GM19025 (cell line): ENCODE data around the gene ZFAND2A.
"Not testable (repeated sequence)": the region's sequence is repeated elsewhere in the genome, so short reads cannot be mapped to it uniquely, and the experiment has no call there.

Experiments
- ATAC-seq: cut with Tn5 transposase; IDR thresholded peaks from one replicate; pipeline ENCODE4 v1.9.1; 2021; ENCODE audit warnings: mild to moderate bottlenecking, low read depth, moderate library complexity; ENCODE audit not compliant: unreplicated experiment

Gene ZFAND2A, protein sequence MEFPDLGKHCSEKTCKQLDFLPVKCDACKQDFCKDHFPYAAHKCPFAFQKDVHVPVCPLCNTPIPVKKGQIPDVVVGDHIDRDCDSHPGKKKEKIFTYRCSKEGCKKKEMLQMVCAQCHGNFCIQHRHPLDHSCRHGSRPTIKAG

GRCh38 chr7:1159891-1160669 lies at the start of gene ZFAND2A:
Gene ZFAND2A, minus strand, starts transcription at chr7:1160196. Its CDS starts 1,984 bp downstream, at chr7:1158212.
- peak; percentile 97 for ATAC-seq

DNA sequence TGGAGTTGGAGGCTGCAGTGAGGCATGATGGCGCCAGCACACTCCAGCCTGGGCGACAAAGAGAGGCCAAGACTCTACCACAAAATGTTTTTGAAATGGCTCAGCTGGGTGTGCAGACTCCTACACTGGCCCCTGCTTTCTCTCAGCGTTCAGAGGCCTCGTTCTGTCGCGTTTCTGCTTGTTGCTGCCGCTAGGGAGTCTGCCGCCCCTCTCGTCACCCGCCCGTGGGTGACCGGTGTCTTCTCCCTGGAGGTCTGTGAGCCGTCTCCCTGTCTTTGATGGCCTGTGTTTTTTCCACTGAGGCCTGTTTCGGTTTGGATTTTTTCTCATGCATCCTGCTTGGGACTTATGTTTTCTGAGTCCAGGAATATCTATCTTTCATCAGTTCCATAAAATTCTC lies 49.1 kb upstream of the ZFAND2A start:
- ATAC-seq = no peak

DNA sequence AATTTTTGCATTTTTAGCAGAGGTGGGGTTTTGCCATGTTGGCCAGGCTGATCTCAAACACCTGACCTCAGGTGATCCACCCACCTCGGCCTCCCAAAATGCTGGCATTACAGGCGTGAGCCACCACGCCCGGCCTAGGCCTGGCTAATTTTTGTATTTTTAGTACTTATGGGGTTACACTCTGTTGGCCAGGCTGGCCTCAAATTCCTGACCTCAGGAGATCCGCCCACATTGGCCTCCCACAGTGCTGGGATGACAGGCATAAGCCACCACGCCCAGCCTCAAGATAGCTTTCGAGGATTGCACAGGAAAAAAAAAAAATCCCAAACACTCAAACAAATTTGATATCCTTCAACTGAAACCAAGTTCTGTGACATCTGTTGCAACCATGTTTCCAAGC lies 45.7 kb upstream of the ZFAND2A start:
- not testable (repeated sequence) for ATAC-seq

- no peak for ATAC-seq
These were observed 44.6 kb upstream of the ZFAND2A start for GRCh38 chr7:1204460-1205140.

DNA sequence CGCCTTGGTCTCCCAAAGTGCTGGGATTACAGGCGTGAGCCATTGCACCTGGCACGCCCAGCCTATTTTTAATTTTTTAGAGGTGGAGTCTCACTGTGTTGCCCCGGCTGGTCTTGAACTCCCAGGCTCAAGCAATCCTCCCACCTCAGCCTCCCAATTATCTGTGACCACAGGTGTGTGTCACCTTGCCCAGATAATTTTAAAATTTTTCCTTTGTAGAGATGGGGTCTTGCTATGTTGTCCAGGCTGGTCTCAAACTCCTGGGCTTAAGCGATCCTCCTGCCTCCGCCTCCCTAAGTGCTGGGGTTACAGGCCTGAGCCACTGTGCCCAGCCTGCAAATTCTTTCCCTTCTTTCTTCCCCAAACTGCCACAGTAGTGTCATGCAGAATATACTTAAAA lies 42.9 kb upstream of the ZFAND2A start:
- ATAC-seq = not testable (repeated sequence)

GRCh38 chr7:1201916-1202315 lies 41.9 kb upstream of the ZFAND2A start:
- ATAC-seq = no peak

- no peak for ATAC-seq
These were observed 40.0 kb upstream of the ZFAND2A start for GRCh38 chr7:1200045-1200444.

GRCh38 chr7:1197997-1198625 lies 38.1 kb upstream of the ZFAND2A start:
- no peak for ATAC-seq

GRCh38 chr7:1196950-1197349 lies 37.0 kb upstream of the ZFAND2A start:
- ATAC-seq = no peak

- not testable (repeated sequence) for ATAC-seq
These were observed 36.4 kb upstream of the ZFAND2A start for GRCh38 chr7:1196441-1196840.

- no peak for ATAC-seq
These were observed 33.8 kb upstream of the ZFAND2A start for GRCh38 chr7:1193593-1194424.

DNA sequence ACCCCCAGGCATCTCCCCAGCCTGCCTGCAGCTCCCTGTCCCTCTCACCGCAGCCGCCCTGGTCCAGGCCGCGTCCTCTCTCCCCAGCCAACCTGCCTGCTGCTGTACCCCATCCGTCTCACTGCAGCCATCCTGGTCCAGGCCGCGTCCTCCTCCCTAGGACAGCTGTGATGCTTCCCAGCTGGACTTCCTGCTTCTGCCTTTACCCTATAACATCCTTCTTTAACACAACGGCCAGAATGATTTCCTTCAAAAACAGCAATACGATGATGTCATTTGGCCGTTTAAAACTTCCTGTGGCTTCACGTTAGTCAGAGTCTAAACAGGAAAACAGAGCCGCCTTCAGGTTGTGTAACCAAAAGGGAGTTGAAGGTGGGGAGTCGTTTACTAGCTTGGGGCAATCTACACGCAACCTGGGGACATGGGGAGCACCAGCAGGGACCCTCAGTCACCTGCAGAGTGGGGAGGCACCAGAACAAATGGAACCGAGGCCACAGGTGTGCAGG lies 32.2 kb upstream of the ZFAND2A start:
- ATAC-seq = no peak

DNA sequence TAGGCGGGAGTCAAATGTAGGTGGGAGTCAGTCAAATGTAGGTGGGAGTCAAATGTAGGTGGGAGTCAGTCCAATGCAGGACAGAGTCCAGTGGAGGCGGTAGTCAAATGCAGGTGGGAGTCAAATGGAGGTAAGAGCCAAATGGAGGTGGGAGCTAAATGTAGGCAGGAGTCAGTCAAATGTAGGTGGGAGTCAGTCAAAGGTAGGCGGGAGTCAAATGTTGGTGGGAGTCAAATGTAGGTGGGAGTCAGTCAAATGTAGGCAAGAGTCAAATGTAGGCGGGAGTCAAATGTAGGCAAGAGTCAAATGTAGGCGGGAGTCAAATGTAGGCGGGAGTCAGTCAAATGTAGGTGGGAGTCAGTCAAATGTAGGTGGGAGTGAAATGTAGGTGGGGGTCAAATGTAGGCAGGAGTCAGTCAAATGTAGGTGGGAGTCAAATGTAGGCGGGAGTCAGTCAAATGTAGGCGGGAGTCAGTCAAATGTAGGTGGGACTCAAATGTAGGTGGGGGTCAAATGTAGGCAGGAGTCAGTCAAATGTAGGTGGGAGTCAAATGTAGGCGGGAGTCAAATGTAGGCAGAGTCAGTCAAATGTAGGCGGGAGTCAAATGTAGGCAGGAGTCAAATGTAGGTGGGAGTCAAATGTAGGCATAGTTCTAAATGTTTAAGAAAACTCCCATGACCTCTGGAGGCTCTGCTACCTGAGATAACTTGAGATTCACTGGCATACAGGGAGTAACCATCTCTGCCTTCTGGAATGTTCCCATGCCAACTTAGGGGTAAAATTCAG lies 30.2 kb upstream of the ZFAND2A start:
- ATAC-seq = no peak

DNA sequence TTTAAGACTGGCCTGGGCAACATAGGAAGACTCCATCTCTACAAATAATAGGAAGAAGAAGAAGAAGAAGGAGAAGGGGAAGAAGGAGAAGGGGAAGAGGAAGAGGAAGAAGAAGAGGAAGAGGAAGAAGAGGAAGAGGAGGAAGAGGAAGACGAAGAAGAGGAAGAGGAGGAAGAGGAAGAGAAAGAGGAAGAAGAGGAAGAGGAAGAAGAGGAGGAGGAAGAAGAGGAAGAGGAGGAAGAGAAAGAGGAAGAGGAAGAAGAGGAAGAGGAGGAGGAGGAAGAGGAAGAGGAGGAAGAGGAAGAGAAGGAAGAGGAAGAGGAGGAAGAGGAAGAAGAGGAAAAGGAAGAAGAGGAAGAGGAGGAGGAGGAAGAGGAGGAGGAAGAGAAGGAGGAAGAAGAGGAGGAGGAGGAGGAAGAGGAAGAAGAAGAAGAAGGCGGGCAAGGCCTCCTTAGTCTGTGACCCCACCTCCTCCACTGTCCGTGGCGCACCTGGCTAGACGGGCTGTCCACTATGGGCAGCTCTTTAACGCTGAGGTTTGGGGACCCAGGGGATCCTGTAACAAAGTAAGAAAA lies 28.8 kb upstream of the ZFAND2A start:
- ATAC-seq = no peak

GRCh38 chr7:1187127-1187526 lies 27.1 kb upstream of the ZFAND2A start:
- no peak for ATAC-seq

DNA sequence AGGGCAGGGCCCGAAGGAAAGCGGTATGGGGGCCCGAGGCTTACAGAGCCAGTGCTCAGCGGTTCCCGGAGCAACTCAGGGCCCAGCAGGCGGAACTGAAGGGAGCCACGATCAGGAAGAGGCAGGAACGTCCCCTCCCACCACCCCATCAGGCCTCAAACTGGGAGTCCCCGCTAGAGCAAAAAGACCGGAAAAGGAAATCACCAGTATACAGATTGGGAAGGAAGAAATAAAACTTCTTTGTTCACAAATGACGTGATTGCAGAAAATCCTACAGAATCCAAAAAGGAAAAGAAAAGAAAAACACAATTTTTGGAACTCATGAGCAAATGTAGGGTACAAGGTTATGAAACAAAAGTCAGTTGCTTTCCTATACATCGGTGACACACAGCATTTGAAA lies 21.6 kb upstream of the ZFAND2A start:
- no peak for ATAC-seq

- ATAC-seq = no peak
These were observed 21.0 kb upstream of the ZFAND2A start for GRCh38 chr7:1181031-1181430.

DNA sequence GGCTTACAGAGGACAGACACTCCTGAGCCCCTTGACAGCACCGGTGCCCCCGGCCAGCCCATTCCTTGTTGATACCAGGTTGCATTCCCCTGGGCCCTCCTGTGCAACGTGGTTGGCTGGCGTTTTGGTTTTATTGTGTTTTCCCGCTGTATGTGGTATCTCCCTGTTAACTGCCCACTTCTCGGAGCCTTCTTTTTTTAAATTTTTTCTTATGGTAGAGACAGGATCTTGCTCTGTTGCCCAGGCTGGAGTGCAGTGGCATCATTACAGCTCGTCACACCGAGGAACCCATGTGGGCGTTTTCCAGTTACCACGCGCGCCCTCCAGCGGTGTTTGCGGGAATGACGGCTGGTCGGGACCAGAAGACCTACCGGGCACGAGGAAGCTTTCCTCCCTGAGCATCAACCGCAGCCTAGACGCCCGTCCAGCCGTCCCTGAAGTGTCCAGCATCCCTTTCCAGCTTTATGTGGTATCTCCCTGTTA lies 16.9 kb upstream of the ZFAND2A start:
- ATAC-seq = no peak
